HG03064 (cell line): ENCODE measurements around the gene OR51Q1.

Source experiments
- ATAC-seq: cut with Tn5 transposase; IDR thresholded peaks from one replicate; pipeline ENCODE4 v1.9.1; 2021; ENCODE audit warnings: low read depth; ENCODE audit not compliant: unreplicated experiment

Gene OR51Q1

GRCh38 chr11:5421811-5422210 lies at the start of gene OR51Q1:
Gene OR51Q1, plus strand, starts transcription at chr11:5422111. Its CDS starts 90 bp downstream, at chr11:5422201.
- no peak for ATAC-seq

GRCh38 chr11:5380740-5381342 lies 41.1 kb upstream of the OR51Q1 start:
- no peak for ATAC-seq

DNA sequence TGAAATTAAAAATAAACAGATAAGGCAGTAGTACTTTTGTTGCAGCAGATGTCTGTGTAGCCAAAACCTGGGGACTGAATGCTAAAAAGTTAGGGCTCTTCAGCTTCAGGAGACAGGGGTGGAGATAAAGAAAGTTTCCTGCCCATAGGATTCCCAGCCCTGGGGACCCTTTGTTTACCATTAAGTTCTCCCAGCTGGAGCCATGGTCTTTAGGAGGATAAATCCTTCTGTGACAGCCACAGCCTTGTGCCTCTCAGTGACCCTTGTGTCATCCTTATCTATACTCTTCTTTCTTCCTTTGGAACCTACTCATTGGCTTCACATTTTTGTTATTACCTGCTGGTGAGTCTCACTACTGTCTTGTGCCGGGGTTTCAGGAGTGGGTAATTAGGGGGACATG lies 38.3 kb upstream of the OR51Q1 start, which contains the start of gene OR51M1:
Gene OR51M1 (plus strand): TSS at position 237 of the 400 bp plus-strand sequence. CDS start 5,587 bp downstream, outside the sequence.
- ATAC-seq = no peak

- no peak for ATAC-seq
Observed at GRCh38 chr11:5384335-5384734, 37.6 kb upstream of the OR51Q1 start.

DNA sequence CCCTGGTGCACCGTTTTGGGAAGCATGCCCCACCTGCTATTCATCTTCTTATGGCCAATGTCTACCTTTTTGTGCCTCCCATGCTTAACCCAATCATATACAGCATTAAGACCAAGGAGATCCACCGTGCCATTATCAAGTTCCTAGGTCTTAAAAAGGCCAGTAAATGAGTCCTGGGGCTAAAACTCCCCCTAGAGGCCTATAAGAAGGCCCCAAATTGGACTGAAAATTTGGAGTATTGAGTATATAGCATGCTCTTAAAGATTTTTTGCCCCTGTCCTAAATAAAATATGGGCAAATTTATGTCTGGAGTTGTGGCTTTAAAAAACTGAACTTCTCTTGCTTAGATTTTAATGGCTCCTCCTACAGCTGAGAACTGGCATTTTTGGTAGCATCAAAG lies 31.7 kb upstream of the OR51Q1 start:
- ATAC-seq = no peak

DNA sequence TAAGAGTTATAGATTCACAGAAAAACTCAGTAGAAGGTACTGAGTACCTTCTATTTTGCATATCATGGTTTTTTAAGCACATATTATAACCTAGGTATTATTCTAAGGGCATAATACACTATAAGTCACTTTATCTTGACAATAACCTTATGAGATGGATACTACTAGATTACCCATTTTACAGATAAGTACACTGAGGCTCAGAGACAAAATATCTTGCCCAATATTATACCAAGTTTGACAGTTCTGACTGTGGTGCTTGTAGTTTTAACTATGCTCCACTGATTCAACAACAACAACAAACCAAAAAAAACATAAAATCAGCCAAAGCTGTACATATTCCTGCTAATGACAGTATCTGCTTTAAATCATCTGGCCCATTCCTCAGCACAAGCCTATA lies 27.8 kb upstream of the OR51Q1 start:
- ATAC-seq = no peak

DNA sequence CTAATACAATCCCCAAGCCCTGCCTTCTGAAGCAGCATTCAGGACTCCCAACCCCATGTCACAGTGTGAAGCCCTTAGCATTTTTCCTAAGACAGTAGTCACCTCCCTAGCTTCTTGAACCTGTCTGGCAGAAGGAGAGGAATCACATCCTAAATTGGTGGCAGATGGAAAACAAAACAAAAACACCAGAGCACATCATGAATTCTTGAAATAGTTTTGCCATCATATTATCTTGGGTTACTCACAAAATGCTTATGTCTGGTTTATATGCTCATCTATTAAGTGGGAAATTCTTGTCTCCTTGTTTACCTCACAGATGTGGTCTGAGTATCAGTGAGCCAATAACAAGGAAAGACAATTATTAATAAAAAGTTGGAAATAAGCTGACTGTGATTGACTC lies 23.0 kb upstream of the OR51Q1 start:
- ATAC-seq = no peak

GRCh38 chr11:5405173-5405572 lies 16.7 kb upstream of the OR51Q1 start:
- no peak for ATAC-seq

- no peak for ATAC-seq
Observed at GRCh38 chr11:5420993-5421392, 918 bp upstream of the OR51Q1 start.

DNA sequence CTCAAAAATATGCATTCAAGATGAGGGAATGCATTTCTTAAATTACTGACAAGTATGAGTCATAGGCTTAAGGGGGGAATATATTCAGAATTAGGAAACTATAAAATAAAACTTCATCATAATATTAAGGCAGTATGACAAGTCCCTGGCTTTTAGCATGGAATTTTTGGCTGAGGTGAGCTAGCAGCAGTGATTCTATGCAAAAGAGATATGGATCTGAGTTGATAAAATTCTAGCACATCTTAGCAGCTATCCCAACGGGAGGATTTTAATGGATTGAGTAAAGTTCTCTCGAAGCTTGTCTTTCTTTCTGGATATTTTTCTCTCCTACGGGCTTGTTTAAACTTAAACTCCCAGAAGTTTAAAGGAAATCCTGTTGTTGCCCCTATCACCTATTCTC lies 1.2 kb downstream of the OR51Q1 start:
- ATAC-seq = no peak

DNA sequence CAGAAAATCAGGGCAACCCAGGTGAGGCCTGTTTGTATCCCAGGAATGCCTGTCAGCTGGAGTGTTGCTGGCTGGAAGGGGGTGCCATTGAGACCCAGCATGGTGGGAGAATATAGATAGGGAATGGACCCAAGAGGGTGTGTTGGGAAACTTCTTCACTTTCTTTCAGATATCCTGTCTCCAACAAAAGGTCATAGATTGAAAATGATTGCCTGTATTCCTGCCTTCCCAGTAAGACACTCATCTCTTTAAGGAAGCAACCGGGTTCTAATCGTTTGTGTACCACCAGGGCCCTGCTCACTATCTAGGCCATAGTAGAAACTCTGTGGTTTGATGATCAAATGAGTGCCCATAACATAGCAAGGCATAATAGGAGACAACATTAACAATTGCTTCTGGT lies 19.5 kb downstream of the OR51Q1 start, which contains the start of gene OR51I1:
Gene OR51I1 (minus strand): TSS at position 101 of the 400 bp plus-strand sequence. CDS start 0 bp downstream, at position 101.
- no peak for ATAC-seq

DNA sequence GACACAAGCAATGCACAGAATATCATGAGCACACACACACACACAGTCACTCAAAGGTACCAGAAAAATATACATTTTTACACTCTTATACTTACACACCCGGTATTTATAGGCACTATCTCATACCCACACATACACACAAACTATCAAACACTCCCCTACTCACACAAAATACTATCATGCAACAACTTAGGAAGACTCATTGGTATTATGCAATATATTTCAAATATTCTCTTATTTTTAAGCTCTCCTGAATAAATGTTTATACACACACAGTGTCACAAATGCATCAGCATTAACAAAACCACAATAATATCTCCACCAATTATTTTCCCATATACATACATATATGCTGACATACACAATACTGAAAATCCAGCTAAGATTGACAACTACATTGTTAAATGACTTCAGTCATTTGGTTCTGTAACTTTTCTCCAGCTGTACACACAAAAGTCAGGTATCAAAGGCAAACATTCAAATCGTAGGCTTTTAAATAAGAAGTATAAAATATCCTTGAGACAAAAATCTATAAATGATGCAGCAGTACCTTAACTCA lies 22.0 kb downstream of the OR51Q1 start:
- ATAC-seq = no peak

GRCh38 chr11:5449023-5449422 lies 27.1 kb downstream of the OR51Q1 start, which contains the start of gene OR51I2:
Gene OR51I2, plus strand, starts transcription at chr11:5449323. Its CDS starts 4,166 bp downstream, at chr11:5453489.
- ATAC-seq = no peak

DNA sequence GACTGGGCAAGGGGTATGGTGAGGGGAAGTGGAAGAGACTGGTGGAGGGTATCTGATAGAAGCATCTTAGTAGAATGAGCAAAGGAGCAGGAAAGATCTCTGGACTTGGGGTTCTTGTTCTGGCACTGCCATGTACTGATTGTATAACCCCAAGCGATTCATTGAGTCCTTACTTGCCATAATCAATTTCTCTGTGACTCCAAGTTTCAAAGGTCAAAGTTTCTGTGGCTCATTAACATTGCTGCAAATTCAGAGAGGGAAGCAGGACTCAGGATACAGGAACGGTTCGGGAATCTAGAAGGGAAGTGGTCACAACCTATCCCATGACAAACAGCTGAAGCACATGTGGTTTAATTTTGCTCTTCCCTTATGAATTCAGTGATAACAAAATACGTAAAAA lies 27.5 kb downstream of the OR51Q1 start:
- no peak for ATAC-seq

GRCh38 chr11:5460983-5461621 lies 39.2 kb downstream of the OR51Q1 start:
- ATAC-seq = no peak

DNA sequence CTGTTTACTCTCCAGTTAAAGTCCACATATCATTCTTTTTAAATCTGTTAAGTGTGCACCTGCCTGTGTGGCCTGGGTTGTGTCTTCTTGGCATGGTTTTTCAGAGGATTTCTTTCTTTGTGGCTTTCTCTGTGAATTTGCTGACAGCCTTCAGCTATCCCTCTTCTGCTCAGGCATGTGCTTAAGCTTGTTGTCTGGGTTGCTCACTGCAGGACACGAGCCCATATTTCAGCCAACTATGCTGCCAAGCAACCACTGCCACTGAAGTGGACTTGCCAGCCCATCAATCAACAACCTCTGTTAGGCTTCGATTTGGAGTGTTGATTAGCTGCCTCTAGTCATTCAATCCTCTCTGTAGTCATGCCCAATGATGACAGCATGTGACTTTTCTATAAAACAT lies 45.6 kb downstream of the OR51Q1 start:
- no peak for ATAC-seq
